ENCODE data around the gene MCOLN2.

DNA sequence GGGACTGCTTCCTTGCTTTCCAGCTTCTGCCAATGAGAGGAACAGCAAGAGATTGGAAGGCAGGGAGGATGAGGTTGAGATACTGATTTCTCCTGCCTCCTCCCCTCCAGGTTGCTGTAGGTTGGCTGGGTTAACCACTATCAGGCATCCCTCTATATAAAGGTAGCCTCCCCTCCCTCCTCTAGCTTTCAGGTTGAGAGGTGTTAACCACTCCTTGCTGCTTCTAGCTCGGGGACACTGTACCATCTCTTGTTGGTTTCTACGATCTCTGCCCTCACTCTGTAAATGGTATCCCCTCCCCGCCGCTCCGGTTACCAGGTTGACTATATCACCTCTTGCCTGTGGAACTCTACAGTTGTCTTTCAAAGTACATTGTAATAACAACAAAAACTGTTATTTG lies 120.6 kb downstream of the MCOLN2 start:
- TF ChIP-seq, protein P1, sequence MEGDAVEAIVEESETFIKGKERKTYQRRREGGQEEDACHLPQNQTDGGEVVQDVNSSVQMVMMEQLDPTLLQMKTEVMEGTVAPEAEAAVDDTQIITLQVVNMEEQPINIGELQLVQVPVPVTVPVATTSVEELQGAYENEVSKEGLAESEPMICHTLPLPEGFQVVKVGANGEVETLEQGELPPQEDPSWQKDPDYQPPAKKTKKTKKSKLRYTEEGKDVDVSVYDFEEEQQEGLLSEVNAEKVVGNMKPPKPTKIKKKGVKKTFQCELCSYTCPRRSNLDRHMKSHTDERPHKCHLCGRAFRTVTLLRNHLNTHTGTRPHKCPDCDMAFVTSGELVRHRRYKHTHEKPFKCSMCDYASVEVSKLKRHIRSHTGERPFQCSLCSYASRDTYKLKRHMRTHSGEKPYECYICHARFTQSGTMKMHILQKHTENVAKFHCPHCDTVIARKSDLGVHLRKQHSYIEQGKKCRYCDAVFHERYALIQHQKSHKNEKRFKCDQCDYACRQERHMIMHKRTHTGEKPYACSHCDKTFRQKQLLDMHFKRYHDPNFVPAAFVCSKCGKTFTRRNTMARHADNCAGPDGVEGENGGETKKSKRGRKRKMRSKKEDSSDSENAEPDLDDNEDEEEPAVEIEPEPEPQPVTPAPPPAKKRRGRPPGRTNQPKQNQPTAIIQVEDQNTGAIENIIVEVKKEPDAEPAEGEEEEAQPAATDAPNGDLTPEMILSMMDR (IDR thresholded peaks at IDR 0.05; ENCODE audit: insufficient read depth, low read depth, low read length) = no peak
- no peak for TF ChIP-seq EZH2 (IDR thresholded peaks at IDR 0.05; ENCODE audit: insufficient read depth, low read length)

Measured in astrocyte (in vitro differentiated cells and primary cell).